Pancreas (tissue), 10 donors: Measurements from ENCODE around the gene GHITM. TPM values are rescaled to one million over a fixed set of nuclear protein-coding genes. Genes with fewer than 3 reads are reported as not detected.
A peak's percentile ranks its signal among the peaks of the same experiment; 100 is the strongest.
"Not testable (repeated sequence)": the region's sequence is repeated elsewhere in the genome, so short reads cannot be mapped to it uniquely, and the experiment has no call there.

Source experiments
- ATAC-seq, 4 donors: fragments of 200-7000 bp; cut with Tn5 transposase; one replicate each; pipeline versions ENCODE4 v1.8.0 to v1.9.1; 2020; ENCODE audit warnings: mild to moderate bottlenecking in 4 of 4, moderate library complexity in 4 of 4
- DNase-seq, 6 donors: peaks; one replicate each; pipeline ENCODE4 v3.0.0-alpha.2; 2020
- FAIRE-seq: peaks from 2 replicates; lab custom pipeline; 2012; peaks lifted over from hg19 to GRCh38; lab: Jason Lieb, UNC
- H3K27ac ChIP-seq, 4 donors: fragments of 200-600 bp; sonication (generic); 1 replicate in 3 of 4; 2 replicates in 1 of 4; pipeline versions ENCODE4 v1.5.0 to v1.8.0; 2020
- H3K27me3 ChIP-seq, 4 donors: fragments of 200-600 bp; one replicate each; pipeline ENCODE4 v1.8.0; 2021
- H3K36me3 ChIP-seq, 3 donors: fragments of 200-600 bp; sonication (generic) in 1 of 3; one replicate each; pipeline versions ENCODE4 v1.5.0 to v1.8.0; 2020 to 2021
- H3K4me1 ChIP-seq, 3 donors: fragments of 200-600 bp; one replicate each; pipeline ENCODE4 v1.8.0; 2021
- H3K4me3 ChIP-seq, 4 donors: fragments of 200-600 bp; sonication (generic) in 2 of 4; one replicate each; pipeline versions ENCODE4 v1.5.0 to v1.8.0; 2020 to 2021
- H3K9me3 ChIP-seq, 4 donors: fragments of 200-600 bp; one replicate each; pipeline ENCODE4 v1.8.0; 2021
- WGBS, 2 donors: extraction: QIAGEN DNeasy Blood & Tissue Kit; methylation state at CpG; one replicate each; pipeline ENCODE4 v1.1.7; 2013; 5-methylcytosine and 5-hydroxymethylcytosine counted together
- intact Hi-C, 3 donors: fragments of 100-400 bp; cut with DNase I; formaldehyde crosslinking; loops; one replicate each; pipeline versions ENCODE4 v1.11.1 to v1.14.2; 2022
- polyA plus RNA-seq, 2 donors: library from polyadenylated mRNA; stranded (reverse); fragments of 200-250 nt; gene quantifications; one replicate each; pipeline ENCODE4 v1.2.3, GENCODE V29; 2013
- total RNA-seq, 6 donors: library from RNA; stranded (reverse); fragmentation: NEBNext Ultra II Directional in 4 of 6; extraction: Animal tissue kit (Norgen Biotek cat#: 25700) in 4 of 6; gene quantifications; one replicate each; pipeline versions ENCODE4 v1.2.1 to v1.2.4, GENCODE V29; 2021 to 2023
- TF ChIP-seq, protein P1 (sequence below), 4 donors: fragments of 200-600 bp; sonication (generic) in 3 of 4; IDR thresholded peaks; one replicate each; pipeline versions ENCODE4 v1.5.0 to v1.8.0; 2021; ENCODE audit warnings: antibody characterized with exemption in 4 of 4
- donor health status: healthy with polysubstance abuse.
- donor health status: DM: no; HTN: no; CAD: no; lungs with moderate emphysema.
- donor health status: DM: no; HTN: no; CAD: no.
- donor health status: control.
- donor health status: control.
- donor health status: Bipolar disorder and iron deficiency.
- donor health status: DM: yes; HTN: yes; CAD: no.
- donor health status: DM: no; HTN: no; CAD: no.
- donor health status: DM: no; HTN: no; CAD: no.
- donor health status: DM: yes; HTN: yes; CAD: no.

GHITM gene
- total and polyA plus RNA-seq, 8 donors, result 31.1 to 68.5 (median 49.5) TPM

DNA sequence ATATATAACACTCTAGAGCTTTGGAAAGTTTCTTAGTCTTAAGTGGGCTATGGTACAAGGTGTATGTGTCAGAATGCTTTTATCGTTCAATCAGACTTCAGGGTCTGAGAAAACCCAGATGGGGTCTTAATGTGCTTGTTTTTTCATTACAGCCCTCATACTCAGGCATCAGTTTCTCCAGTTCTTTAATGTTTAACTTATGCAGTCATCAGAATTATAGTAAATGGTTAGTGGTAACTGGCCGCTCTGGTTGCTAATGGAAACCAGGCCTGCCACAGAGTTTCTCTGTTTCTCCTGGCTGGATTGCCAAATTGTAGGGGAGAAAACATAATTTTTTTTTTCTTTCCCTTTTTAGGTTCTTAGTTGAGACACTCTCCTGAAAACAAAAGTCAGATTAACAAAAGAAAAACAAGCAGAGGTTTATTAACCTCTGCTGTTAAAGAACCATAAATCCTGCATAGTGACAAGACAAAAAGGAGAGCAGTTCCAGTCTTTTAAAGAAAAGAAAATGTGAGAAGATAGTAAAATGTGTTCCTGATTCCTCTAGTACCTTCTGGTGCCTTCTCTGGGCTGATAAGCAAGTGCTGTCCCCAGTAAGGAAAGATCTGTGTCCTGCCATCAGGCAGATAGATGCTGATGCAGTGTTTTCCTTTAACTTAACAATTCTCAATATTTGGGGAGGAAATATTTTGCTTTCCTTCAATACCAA lies 21.5 kb upstream of the GHITM start:
- Histone ChIP-seq H3K27me3 (no peaks in the 10 kb centered on the region), H3K4me3 (no peak overlapping the region), H3K36me3 (no peaks in the 10 kb centered on the region), H3K9me3 (no peaks in the 10 kb centered on the region), H3K27ac (peak overlapping the region in 1 of 4 donors; percentile 47), H3K4me1 (no peaks in the 10 kb centered on the region)
- intact Hi-C loops, result no loop called here
- no peak for DNase-seq
- WGBS, 2 donors, result 30 to 31% methylated on average over 2 of the region's 2 CpGs
- peak in 2 of 4 donors; percentile 50 to 52 for ATAC-seq
- no peak for FAIRE-seq
- TF ChIP-seq, protein P1, sequence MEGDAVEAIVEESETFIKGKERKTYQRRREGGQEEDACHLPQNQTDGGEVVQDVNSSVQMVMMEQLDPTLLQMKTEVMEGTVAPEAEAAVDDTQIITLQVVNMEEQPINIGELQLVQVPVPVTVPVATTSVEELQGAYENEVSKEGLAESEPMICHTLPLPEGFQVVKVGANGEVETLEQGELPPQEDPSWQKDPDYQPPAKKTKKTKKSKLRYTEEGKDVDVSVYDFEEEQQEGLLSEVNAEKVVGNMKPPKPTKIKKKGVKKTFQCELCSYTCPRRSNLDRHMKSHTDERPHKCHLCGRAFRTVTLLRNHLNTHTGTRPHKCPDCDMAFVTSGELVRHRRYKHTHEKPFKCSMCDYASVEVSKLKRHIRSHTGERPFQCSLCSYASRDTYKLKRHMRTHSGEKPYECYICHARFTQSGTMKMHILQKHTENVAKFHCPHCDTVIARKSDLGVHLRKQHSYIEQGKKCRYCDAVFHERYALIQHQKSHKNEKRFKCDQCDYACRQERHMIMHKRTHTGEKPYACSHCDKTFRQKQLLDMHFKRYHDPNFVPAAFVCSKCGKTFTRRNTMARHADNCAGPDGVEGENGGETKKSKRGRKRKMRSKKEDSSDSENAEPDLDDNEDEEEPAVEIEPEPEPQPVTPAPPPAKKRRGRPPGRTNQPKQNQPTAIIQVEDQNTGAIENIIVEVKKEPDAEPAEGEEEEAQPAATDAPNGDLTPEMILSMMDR (IDR thresholded peaks at IDR 0.05), result no peak

DNA sequence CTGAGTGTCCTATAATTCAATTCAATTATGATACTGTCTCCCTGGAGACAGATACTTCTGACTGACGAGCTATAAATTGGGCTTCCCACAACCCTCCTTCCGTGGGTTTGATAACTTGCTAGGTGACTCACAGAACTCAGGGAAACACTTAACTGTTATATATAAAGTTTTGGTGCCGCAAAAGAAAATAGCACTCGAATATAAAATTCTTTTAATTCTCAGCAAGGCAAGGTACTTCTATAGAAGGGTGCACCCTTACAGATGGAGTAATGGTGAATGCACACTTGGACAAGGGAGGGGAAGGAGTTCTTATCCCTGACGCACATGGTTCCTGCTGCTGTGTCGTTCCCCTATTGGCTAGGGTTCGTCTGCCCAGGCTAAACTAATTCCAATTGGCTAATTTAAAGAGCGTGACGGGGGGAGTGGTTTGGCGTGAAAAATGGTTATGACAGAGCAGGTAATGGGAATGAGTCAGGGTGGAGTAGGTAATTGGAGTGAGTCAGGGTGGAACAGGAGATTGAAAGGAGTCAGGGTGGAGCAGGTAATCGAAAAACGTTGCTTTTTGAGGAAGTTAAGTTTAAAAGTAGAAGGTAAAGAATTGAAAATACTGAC lies 20.8 kb upstream of the GHITM start:
- Histone ChIP-seq H3K4me1 (no peaks in the 10 kb centered on the region), H3K4me3 (no peak overlapping the region), H3K27ac (peak overlapping the region in 1 of 4 donors; percentile 47), H3K27me3 (no peaks in the 10 kb centered on the region), H3K9me3 (no peaks in the 10 kb centered on the region), H3K36me3 (no peaks in the 10 kb centered on the region)
- intact Hi-C loops, result no loop called here
- TF ChIP-seq, protein P1 (IDR thresholded peaks at IDR 0.05), result no peak
- no peak for ATAC-seq
- whole genome bisulfite sequencing, 2 donors, result 56 to 62% methylated on average over 12 of the region's 12 CpGs
- FAIRE-seq, result no peak
- DNase-seq, result no peak

DNA sequence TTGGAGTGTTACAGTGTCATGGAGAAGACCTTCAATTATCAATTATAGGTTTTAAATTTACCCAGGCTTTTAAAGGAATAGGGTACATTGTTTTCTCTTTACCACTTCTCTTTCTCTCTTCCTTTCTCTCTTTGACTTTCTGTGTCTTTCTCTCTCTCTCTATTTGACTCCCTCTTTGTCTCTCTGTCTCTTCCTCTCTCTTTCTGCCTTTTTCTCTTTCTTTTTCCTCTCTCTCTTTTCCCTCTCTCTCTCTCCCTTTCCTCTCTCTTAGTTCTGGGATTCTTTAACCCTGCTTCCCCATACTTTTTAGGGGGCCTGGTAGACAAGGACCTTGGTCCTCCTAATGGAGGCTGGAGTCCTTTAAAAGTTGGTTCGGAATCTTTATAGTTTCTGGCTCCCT lies 15.9 kb upstream of the GHITM start:
- Histone ChIP-seq H3K4me1 (no peaks in the 10 kb centered on the region), H3K27ac (no peak overlapping the region), H3K36me3 (no peaks in the 10 kb centered on the region), H3K27me3 (no peaks in the 10 kb centered on the region), H3K4me3 (no peak overlapping the region), H3K9me3 (no peaks in the 10 kb centered on the region)
- no peak for FAIRE-seq
- intact Hi-C loops, result no loop called here
- no peak for ATAC-seq
- TF ChIP-seq, protein P1 (IDR thresholded peaks at IDR 0.05), result no peak
- DNase-seq, result no peak
- WGBS, 2 donors, result 62 to 79% methylated on average over 1 of the region's 1 CpG

DNA sequence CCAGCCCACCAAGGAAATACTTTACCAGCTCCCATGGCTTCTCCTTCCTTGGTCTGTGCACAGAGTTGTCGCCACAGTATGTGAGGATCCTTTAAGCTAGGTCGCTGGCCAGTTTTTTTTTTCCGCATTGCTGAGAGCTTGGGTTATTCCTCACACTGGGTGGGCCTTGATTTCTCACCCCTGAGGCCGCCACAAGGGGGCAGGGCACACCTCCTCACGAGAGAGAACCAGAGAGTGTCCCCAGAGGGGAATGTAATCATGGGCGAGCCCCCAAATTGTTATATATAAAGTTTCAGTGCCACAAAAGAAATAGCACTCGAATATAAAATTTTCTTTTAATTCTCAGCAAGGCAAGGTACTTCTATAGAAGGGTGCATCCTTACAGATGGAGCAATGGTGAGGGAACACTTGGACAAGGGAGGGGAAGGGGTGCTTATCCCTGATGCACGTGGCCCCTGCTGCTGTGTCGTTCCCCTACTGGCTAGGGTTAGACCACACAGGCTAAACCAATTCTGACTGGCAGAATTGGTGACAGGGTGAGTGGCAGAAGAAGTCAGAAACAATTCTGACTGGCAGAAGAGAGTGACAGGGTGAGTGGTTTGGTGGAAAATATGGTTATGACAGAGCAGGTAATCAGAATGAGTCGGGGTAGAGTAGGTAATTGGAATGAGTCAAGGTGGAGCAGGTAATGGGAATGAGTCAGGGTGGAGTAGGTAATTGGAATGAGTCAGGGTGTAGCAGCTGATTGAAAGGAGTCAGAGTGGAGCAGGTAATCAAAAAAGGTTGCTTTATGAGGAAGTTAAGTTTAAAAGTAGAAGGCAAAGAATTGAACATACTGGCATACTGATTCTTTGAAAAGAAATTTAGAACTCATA lies 13.2 kb upstream of the GHITM start:
- 74 to 81% methylated on average over 10 of the region's 10 CpGs for WGBS, 2 donors
- intact Hi-C loops, ATAC-seq, H3K27ac ChIP-seq, H3K4me3 ChIP-seq, H3K27me3 ChIP-seq, DNase-seq, H3K36me3 ChIP-seq, H3K9me3 ChIP-seq, FAIRE-seq, H3K4me1 ChIP-seq: not testable (repeated sequence)

DNA sequence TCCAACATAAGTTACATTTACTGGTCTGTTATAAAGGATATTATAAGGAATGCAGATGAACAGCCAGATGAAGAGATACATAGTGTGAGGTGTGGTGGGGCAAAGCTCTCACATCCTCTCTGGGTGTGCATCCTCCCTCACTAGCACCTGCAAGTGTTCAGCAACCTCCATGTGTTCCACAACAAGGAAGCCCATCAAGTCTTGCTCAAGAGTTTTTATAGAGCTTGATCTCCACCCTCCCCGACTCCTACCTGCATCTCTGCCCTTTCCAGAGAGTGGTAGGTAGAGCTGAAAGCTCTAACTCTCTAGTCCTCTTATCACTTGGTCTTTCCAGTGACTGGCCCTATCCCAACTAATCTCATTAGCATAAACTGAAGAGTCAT lies 12.5 kb upstream of the GHITM start:
- H3K4me3 ChIP-seq, result no peak overlapping the region
- DNase-seq (no peak), ATAC-seq (no peak), FAIRE-seq (no peak)
- no peaks in the 10 kb centered on the region for H3K36me3 ChIP-seq
- intact Hi-C loops, result no loop called here
- 61 to 62% methylated on average over 1 of the region's 1 CpG for WGBS, 2 donors
- H3K27me3 ChIP-seq, result no peaks in the 10 kb centered on the region
- TF ChIP-seq, protein P1 (IDR thresholded peaks at IDR 0.05), result no peak
- no peak overlapping the region for H3K27ac ChIP-seq
- H3K9me3 ChIP-seq, result no peaks in the 10 kb centered on the region
- H3K4me1 ChIP-seq, result no peaks in the 10 kb centered on the region
